ENCODE data around the gene TMEM163.

- TF ChIP-seq CTCF (IDR thresholded peaks at IDR 0.05) (no peak), POLR2A (IDR thresholded peaks at IDR 0.05) (no peak)
Measured at GRCh38 chr2:134712736-134713135, 6.1 kb downstream of the TMEM163 start.
